ENCODE measurements around the gene FAM156A. TPM values are rescaled to one million over a fixed set of nuclear protein-coding genes. Genes with fewer than 3 reads are reported as not detected.
"Not testable (repeated sequence)": the region's sequence is repeated elsewhere in the genome, so short reads cannot be mapped to it uniquely, and the experiment has no call there.

FAM156A gene
- 7.2 and 8.8 TPM in 2 replicates for total RNA-seq (2014; rRNA removed; shearing (Covaris generic))

- not testable (repeated sequence) for DNase-seq
These were observed at the start of gene FAM156A for GRCh38 chrX:52958113-52958959. Gene FAM156A (minus strand): TSS chrX:52958518. CDS start chrX:52948588, 9,930 bp downstream.

DNA sequence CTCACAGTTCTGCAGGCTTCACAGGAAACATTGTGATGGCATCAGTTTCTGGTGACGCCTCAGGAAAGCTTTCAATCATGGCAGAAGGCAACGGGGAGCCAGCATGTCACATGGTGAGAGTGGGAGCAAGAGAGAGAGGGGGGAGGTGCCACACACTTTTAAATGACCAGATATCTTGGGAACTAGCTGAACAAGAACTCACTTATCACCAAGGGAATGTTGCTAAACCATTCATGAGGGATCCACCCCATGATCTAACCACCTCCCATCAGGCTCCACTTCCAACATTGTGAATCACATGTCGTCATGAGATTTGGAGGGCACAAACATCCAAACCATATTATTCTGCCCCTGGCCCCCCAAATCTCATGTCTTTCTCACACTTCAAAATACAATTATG is 47.0 kb upstream of the FAM156A start:
- Histone ChIP-seq H3K27me3 (ENCODE audit: control insufficient read depth, insufficient read depth, low read length) (no peaks in the 10 kb centered on the region), H3K4me3 (ENCODE audit: insufficient read depth, low read depth, low read length) (no peak overlapping the region), H3K36me3 (replicated peaks; ENCODE audit: control insufficient read depth, insufficient read depth, low read length) (no peaks in the 10 kb centered on the region)
- DNase-seq: no peak

More at GRCh38 chrX:52958113-52958959, at the start of gene FAM156A:
- not testable (repeated sequence) for H3K36me3 ChIP-seq (replicated peaks; ENCODE audit: control insufficient read depth, insufficient read depth, low read length); H3K4me3 ChIP-seq (ENCODE audit: insufficient read depth, low read depth, low read length); H3K27me3 ChIP-seq (ENCODE audit: control insufficient read depth, insufficient read depth, low read length)

- no peak for DNase-seq
- H3K27me3 ChIP-seq (ENCODE audit: control insufficient read depth, insufficient read depth, low read length): no peaks in the 10 kb centered on the region
- H3K4me3 ChIP-seq (ENCODE audit: insufficient read depth, low read depth, low read length): no peak overlapping the region
- no peaks in the 10 kb centered on the region for H3K36me3 ChIP-seq (replicated peaks; ENCODE audit: control insufficient read depth, insufficient read depth, low read length)
These were observed 46.5 kb upstream of the FAM156A start for GRCh38 chrX:53004811-53005210.

- no peak overlapping the region for H3K4me3 ChIP-seq (ENCODE audit: insufficient read depth, low read depth, low read length)
- DNase-seq: no peak
- H3K36me3 ChIP-seq (replicated peaks; ENCODE audit: control insufficient read depth, insufficient read depth, low read length): no peaks in the 10 kb centered on the region
- no peaks in the 10 kb centered on the region for H3K27me3 ChIP-seq (ENCODE audit: control insufficient read depth, insufficient read depth, low read length)
These were observed 45.7 kb upstream of the FAM156A start for GRCh38 chrX:53004038-53004437.

- DNase-seq: no peak
- H3K27me3 ChIP-seq (ENCODE audit: control insufficient read depth, insufficient read depth, low read length): no peaks in the 10 kb centered on the region
- no peaks in the 10 kb centered on the region for H3K36me3 ChIP-seq (replicated peaks; ENCODE audit: control insufficient read depth, insufficient read depth, low read length)
- no peak overlapping the region for H3K4me3 ChIP-seq (ENCODE audit: insufficient read depth, low read depth, low read length)
These were observed 44.8 kb upstream of the FAM156A start for GRCh38 chrX:53003111-53003510.

DNA sequence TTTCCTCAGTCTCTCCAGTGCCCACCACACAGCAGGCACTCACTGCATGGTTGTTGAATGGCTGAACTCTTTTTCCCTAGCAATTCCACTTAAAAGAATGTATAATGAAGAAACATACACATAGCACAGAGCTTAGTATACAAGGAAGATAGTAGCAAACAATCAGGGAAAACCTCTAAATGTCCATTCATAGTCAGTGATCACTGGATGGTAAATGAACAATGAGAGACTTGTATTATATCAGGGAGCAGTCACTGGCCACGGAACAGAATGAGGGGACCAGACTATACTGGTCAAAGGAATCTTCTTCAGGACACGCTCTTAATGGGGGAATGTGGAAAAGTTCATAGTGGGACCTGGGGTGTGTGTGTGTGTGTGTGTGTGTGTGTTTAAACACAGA is 43.6 kb upstream of the FAM156A start:
- Histone ChIP-seq H3K36me3 (replicated peaks; ENCODE audit: control insufficient read depth, insufficient read depth, low read length) (no peaks in the 10 kb centered on the region), H3K4me3 (ENCODE audit: insufficient read depth, low read depth, low read length) (no peak overlapping the region), H3K27me3 (ENCODE audit: control insufficient read depth, insufficient read depth, low read length) (no peaks in the 10 kb centered on the region)
- DNase-seq: no peak

DNA sequence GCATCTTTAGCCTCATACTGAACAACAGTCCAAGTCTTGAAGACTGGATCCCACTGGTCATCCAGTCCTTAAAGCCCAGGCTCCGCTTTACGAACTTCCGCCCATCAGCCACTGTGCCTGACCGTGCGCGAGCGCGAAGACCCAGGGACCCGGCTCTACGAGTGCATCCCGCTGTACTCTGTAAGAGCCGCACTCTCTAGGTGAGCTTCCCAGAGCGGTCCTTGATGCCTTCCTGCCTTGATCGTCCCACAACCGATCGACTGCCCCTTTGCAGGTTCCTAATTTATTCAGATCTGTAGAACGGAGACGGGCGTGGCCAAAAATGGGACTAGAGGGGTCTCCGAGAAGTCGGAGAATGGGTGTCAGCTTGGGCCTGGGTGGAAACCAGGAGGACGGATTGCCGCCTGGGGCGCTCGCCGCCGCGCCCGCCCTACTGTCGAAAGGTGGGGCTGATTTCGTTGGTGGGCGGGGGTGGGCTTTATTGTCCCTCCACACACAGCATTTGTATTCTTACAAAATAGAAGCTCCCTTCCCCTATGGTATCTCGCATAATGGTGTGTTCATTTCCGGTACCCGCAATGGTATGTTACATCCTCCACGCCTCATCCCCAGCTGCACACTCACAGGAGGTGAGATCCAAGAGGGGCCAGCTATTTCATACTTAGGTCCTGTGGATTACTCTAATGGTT is 42.3 kb upstream of the FAM156A start:
- no peaks in the 10 kb centered on the region for H3K36me3 ChIP-seq (replicated peaks; ENCODE audit: control insufficient read depth, insufficient read depth, low read length)
- no peaks in the 10 kb centered on the region for H3K27me3 ChIP-seq (ENCODE audit: control insufficient read depth, insufficient read depth, low read length)
- peak overlapping the region; percentile 22; the same call in 1 of the 2 replicates for H3K4me3 ChIP-seq (ENCODE audit: insufficient read depth, low read depth, low read length)
- no peak for DNase-seq

DNA sequence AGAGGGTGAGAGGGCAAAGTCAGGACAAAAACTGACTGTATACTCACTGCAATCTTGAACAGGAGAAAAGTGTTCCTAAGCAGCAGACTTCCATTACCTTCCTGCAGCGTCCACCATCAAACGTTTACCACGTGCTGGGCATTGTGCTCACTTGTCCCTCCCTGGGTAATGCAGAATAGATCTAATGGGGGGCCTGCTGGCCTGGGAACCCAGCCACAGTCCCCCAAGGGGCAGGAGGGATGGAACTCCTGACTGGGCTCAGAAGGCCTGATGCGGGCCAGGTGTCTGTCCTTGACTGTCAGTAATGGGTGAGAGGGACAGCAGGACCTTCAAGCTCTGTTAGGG is 37.6 kb upstream of the FAM156A start:
- no peaks in the 10 kb centered on the region for H3K36me3 ChIP-seq (replicated peaks; ENCODE audit: control insufficient read depth, insufficient read depth, low read length)
- H3K4me3 ChIP-seq (ENCODE audit: insufficient read depth, low read depth, low read length): peak overlapping the region; percentile 66
- no peak for DNase-seq
- H3K27me3 ChIP-seq (ENCODE audit: control insufficient read depth, insufficient read depth, low read length): no peaks in the 10 kb centered on the region

- peak overlapping the region; percentile 66 for H3K4me3 ChIP-seq (ENCODE audit: insufficient read depth, low read depth, low read length)
- H3K27me3 ChIP-seq (ENCODE audit: control insufficient read depth, insufficient read depth, low read length): no peaks in the 10 kb centered on the region
- peak; percentile 86 for DNase-seq
- no peaks in the 10 kb centered on the region for H3K36me3 ChIP-seq (replicated peaks; ENCODE audit: control insufficient read depth, insufficient read depth, low read length)
These were observed 37.0 kb upstream of the FAM156A start for GRCh38 chrX:52995135-52995986.

- DNase-seq: no peak
- H3K27me3 ChIP-seq (ENCODE audit: control insufficient read depth, insufficient read depth, low read length): no peaks in the 10 kb centered on the region
- H3K36me3 ChIP-seq (replicated peaks; ENCODE audit: control insufficient read depth, insufficient read depth, low read length): no peaks in the 10 kb centered on the region
- no peak overlapping the region for H3K4me3 ChIP-seq (ENCODE audit: insufficient read depth, low read depth, low read length)
These were observed 32.5 kb upstream of the FAM156A start for GRCh38 chrX:52990848-52991247.

DNA sequence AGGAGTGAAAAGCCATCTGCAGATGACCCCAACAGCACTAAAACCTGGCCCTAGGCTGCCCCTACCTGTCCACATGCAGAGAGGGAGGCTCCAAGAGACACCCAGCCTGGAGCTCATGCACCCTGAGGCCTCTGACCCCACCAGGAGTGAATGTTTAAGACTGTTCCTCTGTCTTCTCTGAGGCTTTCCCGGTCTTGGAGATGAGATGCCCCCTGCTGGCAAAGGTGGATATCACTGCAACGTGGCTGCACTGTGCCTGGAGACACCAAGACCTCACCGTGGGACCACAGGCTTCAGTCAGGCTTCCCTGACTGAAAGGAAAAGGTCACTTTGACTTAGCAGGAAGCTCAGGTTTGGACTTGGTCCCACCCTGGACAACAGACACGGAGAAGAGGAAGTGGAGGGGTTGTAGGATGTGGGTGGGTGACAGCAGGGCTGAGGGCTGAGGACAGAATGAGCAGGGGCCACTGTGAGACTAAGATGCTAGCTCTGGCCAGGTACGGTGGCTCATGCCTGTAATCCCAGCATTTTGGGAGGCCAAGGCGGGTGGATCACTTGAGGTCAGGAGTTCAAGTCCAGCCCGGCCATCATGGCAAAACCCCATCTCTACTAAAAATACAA is 31.8 kb upstream of the FAM156A start:
- DNase-seq: peak; percentile 59
- H3K36me3 ChIP-seq (replicated peaks; ENCODE audit: control insufficient read depth, insufficient read depth, low read length); H3K4me3 ChIP-seq (ENCODE audit: insufficient read depth, low read depth, low read length); H3K27me3 ChIP-seq (ENCODE audit: control insufficient read depth, insufficient read depth, low read length): not testable (repeated sequence)

DNA sequence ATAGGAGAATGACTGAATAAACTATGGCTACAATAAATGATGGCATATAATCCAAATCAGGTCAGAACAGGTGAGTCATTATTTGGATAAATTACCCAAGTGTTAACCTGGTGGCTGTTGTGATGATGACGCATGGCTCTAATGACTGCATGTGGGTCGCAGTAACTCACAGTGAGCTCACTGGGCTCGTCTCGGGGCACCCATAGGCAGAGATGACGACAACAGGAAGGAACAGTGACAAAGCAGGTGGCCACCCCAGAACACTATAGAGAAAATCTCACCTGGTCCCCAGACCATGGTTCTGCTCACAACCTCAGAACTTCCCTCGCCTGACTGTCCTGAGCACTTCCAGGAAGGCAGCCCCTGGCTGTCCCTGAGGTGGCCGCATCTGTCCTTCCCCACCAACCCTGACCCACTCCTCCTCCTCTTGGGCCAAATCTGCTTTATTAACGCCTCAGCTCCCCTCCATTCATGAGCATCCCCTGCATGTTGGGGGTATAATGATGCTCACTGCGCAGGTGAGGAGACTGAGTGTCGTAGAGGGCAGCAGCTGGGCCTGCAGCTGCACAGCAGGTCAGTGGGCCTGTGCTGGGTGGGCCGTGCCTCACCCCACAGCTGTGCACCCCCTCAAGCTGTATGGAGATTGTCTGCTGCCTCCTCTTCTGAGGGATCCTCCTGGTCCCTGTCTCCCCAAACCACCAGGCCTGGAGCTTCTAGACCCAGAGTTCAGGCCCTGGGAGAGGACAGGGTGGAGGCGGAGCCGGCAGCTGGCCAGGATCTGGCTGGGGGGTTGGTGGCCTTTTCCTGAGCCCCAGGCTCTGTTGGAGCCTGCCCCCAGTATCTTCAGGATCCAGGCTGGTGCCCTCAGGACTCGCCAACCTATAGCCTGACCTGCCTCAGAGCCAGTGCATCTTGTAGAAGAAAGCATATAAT is 30.9 kb upstream of the FAM156A start:
- Histone ChIP-seq H3K27me3 (ENCODE audit: control insufficient read depth, insufficient read depth, low read length) (no peaks in the 10 kb centered on the region), H3K4me3 (ENCODE audit: insufficient read depth, low read depth, low read length) (no peak overlapping the region), H3K36me3 (replicated peaks; ENCODE audit: control insufficient read depth, insufficient read depth, low read length) (no peaks in the 10 kb centered on the region)
- no peak for DNase-seq

DNA sequence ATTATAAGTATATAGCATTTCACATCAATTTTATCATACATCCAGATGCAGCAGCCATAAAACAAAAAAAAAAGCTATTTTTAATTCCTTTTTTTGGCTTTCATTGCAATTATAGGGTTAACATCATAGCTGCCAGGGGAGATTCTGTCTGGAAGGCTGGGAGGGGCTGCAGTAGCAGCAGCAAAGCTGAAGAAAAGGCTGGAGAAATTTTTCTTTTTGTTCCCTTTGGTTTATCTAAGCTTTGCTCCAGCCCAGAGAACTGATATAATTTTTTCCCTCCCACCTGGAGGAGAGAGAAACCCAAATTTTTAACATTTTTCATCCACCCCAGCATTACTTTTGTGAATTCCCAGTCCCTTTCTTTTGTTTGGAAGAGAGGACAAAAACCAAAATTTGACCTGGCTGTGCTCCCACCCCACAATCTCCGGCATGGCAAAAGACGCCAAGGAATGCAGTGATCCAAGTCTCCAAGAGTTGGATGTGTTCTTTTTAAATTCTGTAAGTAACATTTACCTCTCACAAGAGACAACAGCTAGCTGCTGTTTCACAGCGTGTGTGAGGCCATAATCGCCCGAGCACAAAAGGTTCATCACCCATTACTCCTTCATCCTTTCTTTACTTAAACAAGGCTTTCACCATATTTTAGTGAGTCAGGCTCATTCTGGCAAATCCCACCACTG is 25.1 kb upstream of the FAM156A start:
- Histone ChIP-seq H3K27me3 (ENCODE audit: control insufficient read depth, insufficient read depth, low read length) (no peaks in the 10 kb centered on the region), H3K4me3 (ENCODE audit: insufficient read depth, low read depth, low read length) (no peak overlapping the region), H3K36me3 (replicated peaks; ENCODE audit: control insufficient read depth, insufficient read depth, low read length) (no peaks in the 10 kb centered on the region)
- no peak for DNase-seq
